Esophagus squamous epithelium (tissue), 5 donors: ENCODE results near the gene NDC1. TPM values are rescaled to one million over a fixed set of nuclear protein-coding genes. Genes with fewer than 3 reads are reported as not detected.
"Not testable (repeated sequence)": the region's sequence is repeated elsewhere in the genome, so short reads cannot be mapped to it uniquely, and the experiment has no call there.

Experiments
- DNase-seq: peaks from one replicate; lab custom pipeline; 2025; lab: John Stamatoyannopoulos, UW
- H3K27ac ChIP-seq, 4 donors: fragments of 200-600 bp; sonication (generic); one replicate each; pipeline ENCODE4 v1.5.1; 2016 to 2019; ENCODE audit warnings: mild to moderate bottlenecking in 1 of 4
- H3K27me3 ChIP-seq, 4 donors: fragments of 200-600 bp; sonication (generic); 1 replicate in 3 of 4; 2 replicates in 1 of 4; pipeline versions ENCODE4 v1.5.1 to v1.6.0; 2017 to 2021; ENCODE audit warnings: antibody characterized with exemption in 1 of 4
- H3K36me3 ChIP-seq, 3 donors: fragments of 200-600 bp; sonication (generic); one replicate each; pipeline ENCODE4 v1.5.1; 2016 to 2019
- H3K4me1 ChIP-seq, 3 donors: fragments of 200-600 bp; sonication (generic); one replicate each; pipeline ENCODE4 v1.5.1; 2017 to 2019
- H3K4me3 ChIP-seq, 4 donors: fragments of 200-600 bp; sonication (generic); 1 replicate in 3 of 4; 2 replicates in 1 of 4; pipeline ENCODE4 v1.5.1; 2016 to 2019; ENCODE audit warnings: mild to moderate bottlenecking in 2 of 4, moderate library complexity in 1 of 4
- H3K9me3 ChIP-seq, 3 donors: fragments of 200-600 bp; sonication (generic); one replicate each; pipeline ENCODE4 v1.5.1; 2016 to 2019
- CTCF ChIP-seq, 6 experiments: fragments of 450-650 bp in 4 of 6; fragments of 200-600 bp in 2 of 6; sonication (generic) in 2 of 6; IDR thresholded peaks; one replicate each; pipeline ENCODE4 v1.5.1; 2016 to 2019; ENCODE audit warnings: antibody characterized with exemption in 6 of 6, mild to moderate bottlenecking in 4 of 6, moderate library complexity in 4 of 6
- POLR2A ChIP-seq, 4 donors: fragments of 450-650 bp; IDR thresholded peaks; one replicate each; pipeline ENCODE4 v1.6.1; 2017; ENCODE audit warnings: antibody characterized with exemption in 4 of 4, mild to moderate bottlenecking in 4 of 4, moderate library complexity in 3 of 4
- WGBS, 2 donors: methylation state at CpG; one replicate each; pipeline ENCODE4 v1.1.5; 2018; 5-methylcytosine and 5-hydroxymethylcytosine counted together
- intact Hi-C: fragments of 100-400 bp; cut with DNase I; formaldehyde crosslinking; loops from one replicate; pipeline ENCODE4 v1.15.0; 2022
- total RNA-seq, 4 donors: library from RNA; depleted of rRNA; stranded (reverse); fragments of >200 nt; gene quantifications; one replicate each; pipeline ENCODE4 v1.1.0, GENCODE V29; 2016
- donor health status: DM: yes; HTN: yes; CAD: no.

The NDC1 gene
- total RNA-seq, 4 donors from 2014 or later, result 7.2 to 29.1 (median 21.0) TPM

GRCh38 chr1:53825306-53825705 is 12.8 kb downstream of the NDC1 start:
- no peaks in the 10 kb centered on the region for H3K4me1 ChIP-seq
- intact Hi-C loops, result no loop called here
- H3K27ac ChIP-seq, result no peak overlapping the region
- no peak overlapping the region for H3K4me3 ChIP-seq
- peaks cover 0 to 80% (median 5%) of the 10 kb centered on the region in 3 donors for H3K36me3 ChIP-seq
- DNase-seq, result no peak
- H3K9me3 ChIP-seq, result no peaks in the 10 kb centered on the region
- 84 to 92% methylated on average over 3 to 6 of the region's 6 CpGs for WGBS, 2 donors
- H3K27me3 ChIP-seq, result no peaks in the 10 kb centered on the region
- no peak for TF ChIP-seq POLR2A (IDR thresholded peaks at IDR 0.05)
- TF ChIP-seq CTCF (IDR thresholded peaks at IDR 0.05), result no peak

GRCh38 chr1:53822931-53823330 is 15.2 kb downstream of the NDC1 start:
- intact Hi-C loops, result no loop called here
- H3K4me3 ChIP-seq, result no peak overlapping the region
- peaks cover 0 to 76% (median 5%) of the 10 kb centered on the region in 3 donors for H3K36me3 ChIP-seq
- H3K9me3 ChIP-seq, result no peaks in the 10 kb centered on the region
- no peak for DNase-seq
- H3K27me3 ChIP-seq, result no peaks in the 10 kb centered on the region
- no peak overlapping the region for H3K27ac ChIP-seq
- no peaks in the 10 kb centered on the region for H3K4me1 ChIP-seq
- TF ChIP-seq CTCF (IDR thresholded peaks at IDR 0.05) (no peak), POLR2A (IDR thresholded peaks at IDR 0.05) (no peak)
- whole genome bisulfite sequencing, 2 donors, result 63 to 88% methylated on average over 3 of the region's 3 CpGs

GRCh38 chr1:53821380-53821779 is 16.7 kb downstream of the NDC1 start:
- WGBS, 2 donors, result 90 to 95% methylated on average over 5 of the region's 5 CpGs

GRCh38 chr1:53819387-53819786 is 18.7 kb downstream of the NDC1 start:
- no peaks in the 10 kb centered on the region for H3K27me3 ChIP-seq
- intact Hi-C loops, result no loop called here
- no peaks in the 10 kb centered on the region for H3K4me1 ChIP-seq
- TF ChIP-seq CTCF (IDR thresholded peaks at IDR 0.05) (no peak), POLR2A (IDR thresholded peaks at IDR 0.05) (no peak)
- no peak overlapping the region for H3K4me3 ChIP-seq
- no peaks in the 10 kb centered on the region for H3K9me3 ChIP-seq
- no peak for DNase-seq
- peaks cover 0 to 71% (median 0%) of the 10 kb centered on the region in 3 donors for H3K36me3 ChIP-seq
- no peak overlapping the region for H3K27ac ChIP-seq

More at GRCh38 chr1:53821380-53821779, 16.7 kb downstream of the NDC1 start:
- no peak for DNase-seq
- Histone ChIP-seq H3K27ac (no peak overlapping the region), H3K36me3 (peaks cover 0 to 76% (median 5%) of the 10 kb centered on the region in 3 donors), H3K4me3 (no peak overlapping the region), H3K4me1 (no peaks in the 10 kb centered on the region), H3K9me3 (no peaks in the 10 kb centered on the region), H3K27me3 (no peaks in the 10 kb centered on the region)
- no peak for TF ChIP-seq CTCF (IDR thresholded peaks at IDR 0.05)
- TF ChIP-seq POLR2A (IDR thresholded peaks at IDR 0.05), result no peak
- intact Hi-C loops, result no loop called here

GRCh38 chr1:53816584-53816983 is 21.5 kb downstream of the NDC1 start:
- DNase-seq, H3K27ac ChIP-seq, H3K4me1 ChIP-seq, H3K4me3 ChIP-seq, intact Hi-C loops, H3K9me3 ChIP-seq, H3K27me3 ChIP-seq: not testable (repeated sequence)
- WGBS, 2 donors, result 86 to 100% methylated on average over 1 of the region's 1 CpG
- H3K36me3 ChIP-seq, result peaks cover 0 to 70% (median 0%) of the 10 kb centered on the region in 3 donors

GRCh38 chr1:53815484-53815883 is 22.6 kb downstream of the NDC1 start:
- H3K4me1 ChIP-seq, H3K4me3 ChIP-seq, H3K9me3 ChIP-seq, H3K27me3 ChIP-seq, intact Hi-C loops, DNase-seq, H3K27ac ChIP-seq: not testable (repeated sequence)
- 68 to 83% methylated on average over 1 of the region's 1 CpG for WGBS, 2 donors
- peaks cover 0 to 71% (median 0%) of the 10 kb centered on the region in 3 donors for H3K36me3 ChIP-seq
